ENCODE data around the gene TRAPPC3L.
"Not testable (repeated sequence)": the region's sequence is repeated elsewhere in the genome, so short reads cannot be mapped to it uniquely, and the experiment has no call there.

TRAPPC3L gene

GRCh38 chr6:116512111-116512559 is 33.3 kb downstream of the TRAPPC3L start:
- no peak for DNase-seq

- peak; percentile 7 for DNase-seq
Observed at GRCh38 chr6:116511424-116512110, 33.9 kb downstream of the TRAPPC3L start, which contains the start of gene CALHM5. CALHM5 (plus strand) TSS chr6:116511639; CDS start chr6:116511697, 58 bp downstream.

GRCh38 chr6:116508527-116508926 is 37.0 kb downstream of the TRAPPC3L start:
- no peak for DNase-seq

- no peak for DNase-seq
Observed at GRCh38 chr6:116507324-116507723, 38.2 kb downstream of the TRAPPC3L start.

- DNase-seq = no peak
Observed at GRCh38 chr6:116500969-116501433, 44.5 kb downstream of the TRAPPC3L start.

- no peak for DNase-seq
Observed at GRCh38 chr6:116497113-116497676, 48.3 kb downstream of the TRAPPC3L start.

- DNase-seq = not testable (repeated sequence)
Observed at GRCh38 chr6:116495161-116495560, 50.3 kb downstream of the TRAPPC3L start.

- DNase-seq = no peak
Observed at GRCh38 chr6:116492331-116493067, 53.0 kb downstream of the TRAPPC3L start.

- no peak for DNase-seq
Observed at GRCh38 chr6:116491610-116492330, 53.7 kb downstream of the TRAPPC3L start.

GRCh38 chr6:116485559-116486184 is 59.8 kb downstream of the TRAPPC3L start:
- DNase-seq = no peak

GRCh38 chr6:116483616-116484015 is 61.9 kb downstream of the TRAPPC3L start:
- DNase-seq = no peak

GRCh38 chr6:116482780-116483179 is 62.7 kb downstream of the TRAPPC3L start:
- DNase-seq = no peak

GRCh38 chr6:116476002-116476678 is 69.3 kb downstream of the TRAPPC3L start:
- no peak for DNase-seq

- DNase-seq = no peak
Observed at GRCh38 chr6:116475141-116475540, 70.3 kb downstream of the TRAPPC3L start.

GRCh38 chr6:116472706-116473105 is 72.8 kb downstream of the TRAPPC3L start:
- DNase-seq = no peak

- DNase-seq = no peak
Observed at GRCh38 chr6:116471531-116471930, 74.0 kb downstream of the TRAPPC3L start.

GRCh38 chr6:116468293-116468692 is 77.2 kb downstream of the TRAPPC3L start:
- no peak for DNase-seq

GRCh38 chr6:116467514-116467913 is 78.0 kb downstream of the TRAPPC3L start:
- no peak for DNase-seq

- DNase-seq = no peak
Observed at GRCh38 chr6:116467096-116467495, 78.4 kb downstream of the TRAPPC3L start.

- no peak for DNase-seq
Observed at GRCh38 chr6:116465246-116465645, 80.2 kb downstream of the TRAPPC3L start.

GRCh38 chr6:116463301-116463700 is 82.2 kb downstream of the TRAPPC3L start:
- no peak for DNase-seq
